ENCODE results near the gene GAS6.

Gene GAS6

GRCh38 chr13:113864273-113864890 lies 506 bp upstream of the GAS6 start:
- DNase-seq = no peak

GRCh38 chr13:113862931-113863523 lies 849 bp downstream of the GAS6 start:
- DNase-seq = no peak

- no peak for DNase-seq
These were observed 1.5 kb downstream of the GAS6 start for GRCh38 chr13:113862191-113862930.

- DNase-seq = no peak
These were observed 2.3 kb downstream of the GAS6 start for GRCh38 chr13:113861433-113862030.

GRCh38 chr13:113860665-113861432 lies 3.0 kb downstream of the GAS6 start:
- DNase-seq = no peak

GRCh38 chr13:113860051-113860664 lies 3.7 kb downstream of the GAS6 start:
- no peak for DNase-seq

GRCh38 chr13:113859311-113860050 lies 4.4 kb downstream of the GAS6 start:
- DNase-seq = no peak

- DNase-seq = no peak
These were observed 6.2 kb downstream of the GAS6 start for GRCh38 chr13:113857531-113858195.

GRCh38 chr13:113856716-113857065 lies 7.2 kb downstream of the GAS6 start:
- no peak for DNase-seq

- no peak for DNase-seq
These were observed 7.8 kb downstream of the GAS6 start for GRCh38 chr13:113855931-113856715.

GRCh38 chr13:113855012-113855921 lies 8.6 kb downstream of the GAS6 start:
- DNase-seq = no peak

GRCh38 chr13:113854238-113855011 lies 9.5 kb downstream of the GAS6 start:
- DNase-seq = no peak

- DNase-seq = no peak
These were observed 10.2 kb downstream of the GAS6 start for GRCh38 chr13:113853518-113854237.

GRCh38 chr13:113852536-113853517 lies 11.0 kb downstream of the GAS6 start:
- DNase-seq = no peak

- DNase-seq = no peak
These were observed 11.9 kb downstream of the GAS6 start for GRCh38 chr13:113851826-113852535.

GRCh38 chr13:113851480-113851803 lies 12.4 kb downstream of the GAS6 start:
- DNase-seq = no peak
